Measurements from ENCODE around the gene TFDP1.

Gene TFDP1

DNA sequence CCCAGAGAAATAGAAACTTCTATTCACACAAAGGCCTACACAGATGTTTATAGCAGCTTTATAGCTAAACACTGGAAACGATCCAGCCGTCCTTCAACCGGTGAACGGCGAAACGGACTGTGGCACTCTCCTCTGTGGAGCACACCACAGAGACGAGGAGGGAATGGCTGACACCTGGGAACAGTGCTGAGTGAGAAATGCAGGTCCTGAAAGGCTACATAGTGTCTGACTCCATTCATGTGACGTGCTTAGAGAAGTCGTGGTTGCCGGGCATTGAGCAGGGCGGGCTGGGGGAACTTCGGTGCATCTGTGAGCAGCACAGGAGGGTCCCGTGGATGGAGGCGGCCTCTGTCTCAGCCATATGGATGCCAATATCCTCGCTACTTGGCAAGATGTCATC is 79.4 kb downstream of the TFDP1 start:
- DNase-seq (ENCODE audit: extremely low read depth, insufficient read length), result no peak
- Histone ChIP-seq H3K36me3 (ENCODE audit: control insufficient read depth, insufficient read depth, low read length) (no peaks in the 10 kb centered on the region), H3K4me3 (replicated peaks; ENCODE audit: low read depth, low read length) (no peak overlapping the region), H3K27me3 (replicated peaks; ENCODE audit: control insufficient read depth, insufficient read depth, low read length) (no peaks in the 10 kb centered on the region)
- TF ChIP-seq CTCF (IDR thresholded peaks at IDR 0.05; ENCODE audit: insufficient read depth, low read length, poor library complexity, severe bottlenecking), result no peak

DNA sequence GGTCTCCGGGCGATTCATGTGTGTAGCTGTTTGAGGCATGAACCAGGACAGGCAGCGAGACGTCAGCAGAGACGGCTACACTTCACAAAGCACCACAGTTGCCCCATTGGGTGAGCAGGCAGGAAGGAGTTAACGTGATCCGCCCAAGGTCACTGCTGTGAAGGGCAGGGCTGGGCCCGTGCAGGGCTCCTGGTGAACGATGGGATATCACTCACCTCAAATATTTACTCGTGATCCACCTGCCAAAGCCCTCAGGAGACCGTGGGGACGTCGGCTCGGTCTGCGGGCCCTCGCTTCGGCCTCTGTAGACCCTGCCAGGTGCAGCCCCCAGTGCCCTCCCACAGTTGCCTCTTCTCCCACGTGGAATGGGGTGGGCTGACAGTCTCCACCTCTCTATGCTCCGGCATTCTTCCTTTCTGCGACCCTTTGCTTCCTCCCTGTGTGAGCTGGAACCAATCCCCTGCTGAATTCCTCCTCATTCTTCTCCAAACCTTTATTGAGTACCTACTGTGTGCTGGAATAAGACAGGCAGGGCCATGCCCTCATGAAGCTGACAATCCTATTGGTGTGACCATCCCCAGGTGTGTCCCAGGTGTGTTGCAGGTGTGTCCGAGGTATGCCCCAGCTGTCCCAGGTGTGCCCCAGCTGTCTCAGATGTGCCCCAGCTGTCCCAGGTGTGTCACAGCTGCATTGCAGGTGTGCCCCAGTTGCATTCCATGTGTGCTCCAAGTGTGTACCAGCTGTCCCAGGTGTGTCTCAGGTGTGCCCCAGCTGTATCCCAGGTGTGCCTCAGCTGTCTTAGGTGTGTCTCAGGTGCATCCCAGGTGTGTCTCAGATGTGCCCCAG is 80.4 kb downstream of the TFDP1 start:
- Histone ChIP-seq H3K4me3 (replicated peaks; ENCODE audit: low read depth, low read length) (no peak overlapping the region), H3K27me3 (replicated peaks; ENCODE audit: control insufficient read depth, insufficient read depth, low read length) (no peaks in the 10 kb centered on the region), H3K36me3 (ENCODE audit: control insufficient read depth, insufficient read depth, low read length) (no peaks in the 10 kb centered on the region)
- no peak for TF ChIP-seq CTCF (IDR thresholded peaks at IDR 0.05; ENCODE audit: insufficient read depth, low read length, poor library complexity, severe bottlenecking)
- DNase-seq (ENCODE audit: extremely low read depth, insufficient read length), result no peak

DNA sequence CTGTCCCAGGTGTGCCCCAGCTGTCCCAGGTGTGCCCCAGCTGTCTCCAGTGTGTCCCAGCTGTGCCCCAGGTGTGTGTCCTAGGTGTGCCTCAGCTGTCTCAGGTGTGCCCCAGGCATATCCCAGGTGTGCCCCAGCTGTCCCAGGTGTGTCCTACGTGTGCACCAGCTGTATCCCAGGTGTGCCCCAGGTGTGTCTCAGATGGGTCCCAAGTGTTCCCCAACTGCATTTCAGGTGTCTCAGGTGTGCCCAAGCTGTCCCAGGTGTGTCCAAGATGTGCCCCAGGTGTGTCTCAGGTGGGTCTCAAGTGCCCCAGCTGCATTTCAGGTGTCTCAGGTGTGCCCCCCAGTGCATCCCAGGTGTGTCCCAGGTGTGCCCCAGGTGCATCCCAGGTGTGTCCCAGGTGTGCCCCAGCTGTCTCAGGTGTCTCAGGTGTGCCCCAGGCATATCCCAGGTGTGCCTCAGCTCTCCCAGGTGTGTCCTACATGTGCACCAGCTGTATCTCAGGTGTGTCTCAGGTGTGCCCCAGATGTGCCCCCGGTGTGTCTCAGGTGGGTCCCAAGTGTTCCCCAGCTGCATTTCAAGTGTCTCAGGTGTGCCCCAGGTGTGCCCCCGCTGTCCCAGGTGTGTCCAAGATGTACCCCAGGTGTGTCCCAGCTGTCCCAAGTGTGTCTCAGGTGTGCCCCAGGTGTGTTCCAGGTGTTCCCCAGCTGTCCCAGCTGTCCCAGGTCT is 81.2 kb downstream of the TFDP1 start:
- Histone ChIP-seq H3K36me3 (ENCODE audit: control insufficient read depth, insufficient read depth, low read length) (no peaks in the 10 kb centered on the region), H3K4me3 (replicated peaks; ENCODE audit: low read depth, low read length) (no peak overlapping the region), H3K27me3 (replicated peaks; ENCODE audit: control insufficient read depth, insufficient read depth, low read length) (no peaks in the 10 kb centered on the region)
- DNase-seq (ENCODE audit: extremely low read depth, insufficient read length), result no peak
- no peak for TF ChIP-seq CTCF (IDR thresholded peaks at IDR 0.05; ENCODE audit: insufficient read depth, low read length, poor library complexity, severe bottlenecking)

- Histone ChIP-seq H3K4me3 (replicated peaks; ENCODE audit: low read depth, low read length) (no peak overlapping the region), H3K27me3 (replicated peaks; ENCODE audit: control insufficient read depth, insufficient read depth, low read length) (no peaks in the 10 kb centered on the region), H3K36me3 (ENCODE audit: control insufficient read depth, insufficient read depth, low read length) (no peaks in the 10 kb centered on the region)
- no peak for DNase-seq (ENCODE audit: extremely low read depth, insufficient read length)
- no peak for TF ChIP-seq CTCF (IDR thresholded peaks at IDR 0.05; ENCODE audit: insufficient read depth, low read length, poor library complexity, severe bottlenecking)
These were observed 81.7 kb downstream of the TFDP1 start for GRCh38 chr13:113666329-113666670.

GRCh38 chr13:113666951-113667701 is 82.6 kb downstream of the TFDP1 start, which contains the start of gene GRK1:
Gene GRK1 (plus strand): TSS chr13:113667219. CDS start chr13:113667387, 168 bp downstream.
- H3K27me3 ChIP-seq (replicated peaks; ENCODE audit: control insufficient read depth, insufficient read depth, low read length), result no peaks in the 10 kb centered on the region
- no peak for TF ChIP-seq CTCF (IDR thresholded peaks at IDR 0.05; ENCODE audit: insufficient read depth, low read length, poor library complexity, severe bottlenecking)
- no peaks in the 10 kb centered on the region for H3K36me3 ChIP-seq (ENCODE audit: control insufficient read depth, insufficient read depth, low read length)
- no peak for DNase-seq (ENCODE audit: extremely low read depth, insufficient read length)
- H3K4me3 ChIP-seq (replicated peaks; ENCODE audit: low read depth, low read length), result no peak within 1 kb of the TSS

Measured in GM06990 (cell line).